Right lobe of liver (tissue), 6 donors: ENCODE measurements around the gene TFB2M. TPM values are rescaled to one million over a fixed set of nuclear protein-coding genes. Genes with fewer than 3 reads are reported as not detected.

Experiments
- ATAC-seq, 4 donors: fragments of 200-7000 bp; cut with Tn5 transposase; one replicate each; pipeline ENCODE4 v1.9.1; 2020; ENCODE audit warnings: mild to moderate bottlenecking in 4 of 4, moderate library complexity in 4 of 4
- DNase-seq, 3 donors: peaks; one replicate each; pipeline ENCODE4 v3.0.0-alpha.2; 2020
- H3K27ac ChIP-seq, 3 donors: fragments of 200-600 bp; one replicate each; pipeline ENCODE4 v1.8.0; 2022
- H3K27me3 ChIP-seq, 2 donors: fragments of 200-600 bp; one replicate each; pipeline ENCODE4 v1.8.0; 2022
- H3K36me3 ChIP-seq, 4 donors: fragments of 200-600 bp; sonication (generic) in 1 of 4; one replicate each; pipeline versions ENCODE4 v1.5.1 to v1.8.0; 2017 to 2022; ENCODE audit warnings: control low read depth in 1 of 4
- H3K4me1 ChIP-seq, 4 donors: fragments of 200-600 bp; sonication (generic) in 1 of 4; one replicate each; pipeline versions ENCODE4 v1.5.1 to v1.8.0; 2017 to 2022; ENCODE audit warnings: control low read depth in 1 of 4
- H3K4me3 ChIP-seq, 3 donors: fragments of 200-600 bp; one replicate each; pipeline ENCODE4 v1.8.0; 2022
- H3K9me3 ChIP-seq, 4 donors: fragments of 200-600 bp; sonication (generic) in 1 of 4; one replicate each; pipeline versions ENCODE4 v1.5.1 to v1.8.0; 2017 to 2022; ENCODE audit warnings: control low read depth in 1 of 4
- CTCF ChIP-seq, 4 donors: fragments of 200-600 bp in 3 of 4; fragments of 450-650 bp in 1 of 4; IDR thresholded peaks; one replicate each; pipeline versions ENCODE4 v1.5.1 to v1.8.0; 2016 to 2022; ENCODE audit warnings: antibody characterized with exemption in 4 of 4, mild to moderate bottlenecking in 2 of 4
- POLR2A ChIP-seq: fragments of 450-650 bp; IDR thresholded peaks from one replicate; pipeline ENCODE4 v1.6.1; 2017; ENCODE audit warnings: antibody characterized with exemption, mild to moderate bottlenecking
- WGBS: methylation state at CpG from one replicate; pipeline ENCODE4 v1.1.6; 2018; ENCODE audit warnings: low coverage, low lambda C conversion rate; ENCODE audit not compliant: insufficient coverage; ENCODE audit errors: missing lambda C conversion rate; 5-methylcytosine and 5-hydroxymethylcytosine counted together
- intact Hi-C, 2 donors: fragments of 100-400 bp; cut with DNase I; formaldehyde crosslinking; loops; one replicate each; pipeline versions ENCODE4 v1.11.2 to v1.14.1; 2022
- total RNA-seq, 6 experiments: library from RNA; depleted of rRNA in 2 of 6; stranded (reverse); fragments of >200 nt in 2 of 6; fragmentation: NEBNext Ultra II Directional in 3 of 6; extraction: Animal tissue kit (Norgen Biotek cat#: 25700) in 3 of 6; gene quantifications; one replicate each; pipeline versions ENCODE4 v1.1.0 to v1.2.4, GENCODE V29; 2016 to 2023
- donor health status: DM: no; HTN: yes; CAD: no.
- donor health status: DM: no; HTN: no; CAD: no.
- donor health status: DM: no; HTN: no; CAD: no.
- donor health status: DM: no; HTN: yes; CAD: no.
- donor health status: DM: no; HTN: yes; CAD: no.

The TFB2M gene
- total RNA-seq, 6 experiments from 2014 or later = 13.1 to 24.8 (median 19.6) TPM

- Histone ChIP-seq H3K4me1 (no peaks in the 10 kb centered on the region), H3K9me3 (no peaks in the 10 kb centered on the region), H3K27me3 (no peaks in the 10 kb centered on the region), H3K27ac (peak within 1 kb of the TSS in 1 of 3 donors; percentile 3), H3K4me3 (peak within 1 kb of the TSS; percentile 75 to 91 (median 89)), H3K36me3 (no peaks in the 10 kb centered on the region)
- peak; percentile 26 for TF ChIP-seq POLR2A
- peak in 2 of 4 donors; percentile 26 to 27 for TF ChIP-seq CTCF (IDR thresholded peaks at IDR 0.05)
- intact Hi-C loops = loop anchor here in 1 of 2 donors (10.0 kb wide), 1 partner anchor 188 kb away; no protein-coding TSS in a partner anchor
- 0% methylated on average over 29 of the region's 79 CpGs for WGBS
- ATAC-seq (peak; percentile 97 to 99 (median 99)), DNase-seq (peak; percentile 80 to 86 (median 84))
These were observed 59.2 kb downstream of the TFB2M start, which contains the start of gene SMYD3 for GRCh38 chr1:246506674-246507481. SMYD3 (minus strand) TSS chr1:246507279.

- intact Hi-C loops = loop anchor here in 1 of 2 donors (10.0 kb wide), 1 partner anchor 188 kb away; no protein-coding TSS in a partner anchor
- ATAC-seq = peak in 1 of 4 donors; percentile 4
- no peaks in the 10 kb centered on the region for H3K4me1 ChIP-seq
- no peaks in the 10 kb centered on the region for H3K27me3 ChIP-seq
- H3K36me3 ChIP-seq = no peaks in the 10 kb centered on the region
- TF ChIP-seq POLR2A (no peak), CTCF (IDR thresholded peaks at IDR 0.05) (no peak)
- no peaks in the 10 kb centered on the region for H3K9me3 ChIP-seq
- no peak for DNase-seq
- 12% methylated on average over 8 of the region's 9 CpGs for WGBS
- H3K27ac ChIP-seq = no peak overlapping the region
- peak overlapping the region; percentile 75 to 91 (median 89) for H3K4me3 ChIP-seq
These were observed 59.7 kb downstream of the TFB2M start for GRCh38 chr1:246506367-246506673.

GRCh38 chr1:246503341-246503740 is 62.7 kb downstream of the TFB2M start:
- Histone ChIP-seq H3K4me3 (no peak overlapping the region), H3K27me3 (no peaks in the 10 kb centered on the region), H3K4me1 (no peaks in the 10 kb centered on the region), H3K36me3 (no peaks in the 10 kb centered on the region), H3K27ac (no peak overlapping the region), H3K9me3 (no peaks in the 10 kb centered on the region)
- intact Hi-C loops = loop anchor here in 1 of 2 donors (10.0 kb wide), 1 partner anchor 191 kb away; no protein-coding TSS in a partner anchor
- ATAC-seq (no peak), DNase-seq (no peak)
- TF ChIP-seq POLR2A (no peak), CTCF (IDR thresholded peaks at IDR 0.05) (no peak)
- 53% methylated on average over 3 of the region's 7 CpGs for WGBS

GRCh38 chr1:246497331-246497915 is 68.6 kb downstream of the TFB2M start:
- intact Hi-C loops = no loop called here
- H3K27ac ChIP-seq = no peak overlapping the region
- ATAC-seq (peak; percentile 59 to 82 (median 78)), DNase-seq (no peak)
- no peaks in the 10 kb centered on the region for H3K9me3 ChIP-seq
- H3K4me1 ChIP-seq = no peaks in the 10 kb centered on the region
- H3K27me3 ChIP-seq = no peaks in the 10 kb centered on the region
- H3K4me3 ChIP-seq = no peak overlapping the region
- WGBS = 43% methylated on average over 2 of the region's 2 CpGs
- H3K36me3 ChIP-seq = no peaks in the 10 kb centered on the region
- TF ChIP-seq CTCF (IDR thresholded peaks at IDR 0.05) (peak; percentile 65 to 75 (median 72)), POLR2A (no peak)
